HEK293 (cell line): ENCODE measurements around the gene MTG1.
"Not testable (repeated sequence)": the region's sequence is repeated elsewhere in the genome, so short reads cannot be mapped to it uniquely, and the experiment has no call there.

Source experiments
- CTCF ChIA-PET: fragments of 350-600 bp; formaldehyde crosslinking; extraction: SDS; loops from one replicate; lab custom pipeline; 2021; ENCODE audit warnings: antibody characterized with exemption; lab: Yijun Ruan, JAX
- POLR2A ChIA-PET: fragments of 300-600 bp; formaldehyde crosslinking; extraction: SDS; loops from one replicate; lab custom pipeline; 2020; ENCODE audit warnings: antibody characterized with exemption, inconsistent platforms; lab: Yijun Ruan, JAX
- H3K27ac ChIP-seq: fragments of 200-500 bp; sonication (Bioruptor generic); 2 replicates; pipeline ENCODE4 v1.5.1; 2014; ENCODE audit warnings: low read depth, low read length, control low read depth, inconsistent platforms; ENCODE audit errors: extremely low read depth
- H3K36me3 ChIP-seq, 2 experiments: fragments of 200-500 bp in 1 of 2; sonication (Bioruptor generic) in 1 of 2; 1 replicate in 1 of 2; 2 replicates in 1 of 2; pipeline ENCODE4 v1.5.1; 2014 to 2017; ENCODE audit warnings: inconsistent platforms in 2 of 2, low read length in 2 of 2; ENCODE audit not compliant: control insufficient read depth in 2 of 2, insufficient read depth in 1 of 2
- H3K4me1 ChIP-seq: fragments of 200-500 bp; sonication (Bioruptor generic); 2 replicates; pipeline ENCODE4 v1.5.1; 2014; ENCODE audit warnings: mild to moderate bottlenecking, low read length, inconsistent platforms; ENCODE audit not compliant: control insufficient read depth, insufficient read depth
- H3K4me3 ChIP-seq: 2 replicates; pipeline ENCODE4 v1.5.1; 2011; ENCODE audit warnings: low read depth, mild to moderate bottlenecking, control low read depth, low read length, moderate library complexity
- H3K9me3 ChIP-seq: fragments of 200-500 bp; sonication (Bioruptor generic); 2 replicates; pipeline ENCODE4 v1.5.1; 2014; ENCODE audit warnings: low read depth, low read length, inconsistent platforms; ENCODE audit not compliant: control insufficient read depth, insufficient read depth
- TCF7L2 ChIP-seq: IDR thresholded peaks from 2 replicates; pipeline ENCODE4 v1.6.1; 2011; ENCODE audit warnings: low read depth, mild to moderate bottlenecking, inconsistent platforms, low read length, moderate library complexity, borderline replicate concordance
- ZNF140 ChIP-seq: fragments of 450-650 bp; formaldehyde crosslinking; IDR thresholded peaks from 2 replicates; pipeline ENCODE4 v1.5.1; 2016; ENCODE audit warnings: missing biosample characterization, missing genetic modification characterization
- ZNF174 ChIP-seq: fragments of 450-650 bp; formaldehyde crosslinking; IDR thresholded peaks from 2 replicates; pipeline ENCODE4 v1.5.0; 2017; ENCODE audit warnings: missing biosample characterization, mild to moderate bottlenecking, missing genetic modification characterization
- ZNF214 ChIP-seq: fragments of 450-650 bp; formaldehyde crosslinking; IDR thresholded peaks from 2 replicates; pipeline ENCODE4 v1.5.1; 2017; ENCODE audit warnings: missing biosample characterization, mild to moderate bottlenecking, missing genetic modification characterization, borderline replicate concordance
- ZNF23 ChIP-seq: fragments of 450-650 bp; formaldehyde crosslinking; IDR thresholded peaks from 2 replicates; pipeline ENCODE4 v1.5.1; 2016; ENCODE audit warnings: missing biosample characterization, missing genetic modification characterization, borderline replicate concordance
- ZNF335 ChIP-seq: fragments of 450-650 bp; formaldehyde crosslinking; conservative IDR thresholded peaks from 2 replicates; pipeline ENCODE4 v1.5.1; 2016; ENCODE audit warnings: missing biosample characterization, missing genetic modification characterization
- ZNF571 ChIP-seq: fragments of 450-650 bp; formaldehyde crosslinking; IDR thresholded peaks from 2 replicates; pipeline ENCODE4 v1.5.0; 2017; ENCODE audit warnings: missing biosample characterization, missing genetic modification characterization
- ZNF624 ChIP-seq: fragments of 450-650 bp; formaldehyde crosslinking; IDR thresholded peaks from 2 replicates; pipeline ENCODE4 v1.5.1; 2017; ENCODE audit warnings: missing biosample characterization, missing genetic modification characterization
- ZNF629 ChIP-seq: fragments of 450-650 bp; formaldehyde crosslinking; IDR thresholded peaks from 2 replicates; pipeline ENCODE4 v1.5.1; 2017; ENCODE audit warnings: missing biosample characterization, missing genetic modification characterization
- ZNF654 ChIP-seq: fragments of 450-650 bp; formaldehyde crosslinking; IDR thresholded peaks from 2 replicates; pipeline ENCODE4 v1.5.1; 2016; ENCODE audit warnings: low read depth, missing biosample characterization, missing genetic modification characterization
- ZNF658 ChIP-seq: fragments of 450-650 bp; formaldehyde crosslinking; IDR thresholded peaks from 2 replicates; pipeline ENCODE4; 2016; ENCODE audit warnings: missing biosample characterization, missing genetic modification characterization
- ZNF768 ChIP-seq: fragments of 450-650 bp; formaldehyde crosslinking; IDR thresholded peaks from 2 replicates; pipeline ENCODE4 v1.5.1; 2018; ENCODE audit warnings: missing biosample characterization, mild to moderate bottlenecking, missing genetic modification characterization
- TF ChIP-seq, protein P1 (sequence below): sonication (generic); formaldehyde crosslinking; IDR thresholded peaks from 2 replicates; pipeline ENCODE4 v1.8.1; 2022; ENCODE audit warnings: mild to moderate bottlenecking, moderate library complexity, missing genetic modification reagents
- TF ChIP-seq, protein P2 (sequence below): fragments of 450-650 bp; formaldehyde crosslinking; IDR thresholded peaks from 2 replicates; pipeline ENCODE4 v1.5.1; 2016; ENCODE audit warnings: missing biosample characterization, missing genetic modification characterization
- TF ChIP-seq, protein P3 (sequence below): fragments of 450-650 bp; formaldehyde crosslinking; IDR thresholded peaks from 2 replicates; pipeline ENCODE4 v1.5.1; 2016; ENCODE audit warnings: missing biosample characterization, missing genetic modification characterization

The MTG1 gene

DNA sequence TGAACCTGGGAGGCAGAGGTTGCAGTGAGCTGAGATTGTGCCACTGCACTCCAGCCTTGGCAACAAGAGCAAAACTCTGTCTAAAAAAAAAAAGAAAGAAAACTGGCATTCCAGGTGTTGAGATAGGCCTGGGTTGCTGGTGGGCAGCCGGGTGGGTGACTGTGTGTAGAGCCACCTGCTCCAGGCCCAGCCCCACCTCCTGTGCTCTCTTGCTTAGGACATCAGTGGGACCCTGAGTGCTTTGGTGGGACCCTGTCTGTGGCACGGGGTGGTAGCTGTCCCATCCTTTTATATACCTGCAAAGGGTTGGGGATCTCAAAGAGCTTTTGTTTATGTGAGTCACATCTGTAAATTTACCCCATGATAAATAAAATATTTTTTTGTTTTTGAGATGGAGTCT is 8.7 kb upstream of the MTG1 start:
- CTCF ChIA-PET: no interaction called here
- H3K4me1 ChIP-seq: 0 out of 2 replicates have a peak, but pooled peaks cover under 1% of the 10 kb centered on the region
- H3K9me3 ChIP-seq: no peaks in the 10 kb centered on the region
- no peak overlapping the region for H3K4me3 ChIP-seq
- no peak overlapping the region for H3K27ac ChIP-seq
- TF ChIP-seq ZNF174 (tag by site-specific recombination): no peak
- no peak for TF ChIP-seq ZNF658
- no peak for TF ChIP-seq ZNF571 (tag by site-specific recombination)
- TF ChIP-seq ZNF23 (tag by site-specific recombination): no peak
- no peak for TF ChIP-seq ZNF768 (tag by site-specific recombination)
- TF ChIP-seq ZNF629 (tag by site-specific recombination): no peak
- no peak for TF ChIP-seq ZNF140 (tag by site-specific recombination)
- no peak for TF ChIP-seq TCF7L2
- no peak for TF ChIP-seq ZNF214 (tag by site-specific recombination)
- TF ChIP-seq ZNF335 (tag by site-specific recombination): no peak
- no peak for TF ChIP-seq ZNF624 (tag by site-specific recombination)
- TF ChIP-seq, protein P1, sequence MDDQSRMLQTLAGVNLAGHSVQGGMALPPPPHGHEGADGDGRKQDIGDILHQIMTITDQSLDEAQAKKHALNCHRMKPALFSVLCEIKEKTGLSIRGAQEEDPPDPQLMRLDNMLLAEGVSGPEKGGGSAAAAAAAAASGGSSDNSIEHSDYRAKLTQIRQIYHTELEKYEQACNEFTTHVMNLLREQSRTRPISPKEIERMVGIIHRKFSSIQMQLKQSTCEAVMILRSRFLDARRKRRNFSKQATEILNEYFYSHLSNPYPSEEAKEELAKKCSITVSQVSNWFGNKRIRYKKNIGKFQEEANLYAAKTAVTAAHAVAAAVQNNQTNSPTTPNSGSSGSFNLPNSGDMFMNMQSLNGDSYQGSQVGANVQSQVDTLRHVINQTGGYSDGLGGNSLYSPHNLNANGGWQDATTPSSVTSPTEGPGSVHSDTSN (CRISPR knock-in tag): no peak
- TF ChIP-seq, protein P2, sequence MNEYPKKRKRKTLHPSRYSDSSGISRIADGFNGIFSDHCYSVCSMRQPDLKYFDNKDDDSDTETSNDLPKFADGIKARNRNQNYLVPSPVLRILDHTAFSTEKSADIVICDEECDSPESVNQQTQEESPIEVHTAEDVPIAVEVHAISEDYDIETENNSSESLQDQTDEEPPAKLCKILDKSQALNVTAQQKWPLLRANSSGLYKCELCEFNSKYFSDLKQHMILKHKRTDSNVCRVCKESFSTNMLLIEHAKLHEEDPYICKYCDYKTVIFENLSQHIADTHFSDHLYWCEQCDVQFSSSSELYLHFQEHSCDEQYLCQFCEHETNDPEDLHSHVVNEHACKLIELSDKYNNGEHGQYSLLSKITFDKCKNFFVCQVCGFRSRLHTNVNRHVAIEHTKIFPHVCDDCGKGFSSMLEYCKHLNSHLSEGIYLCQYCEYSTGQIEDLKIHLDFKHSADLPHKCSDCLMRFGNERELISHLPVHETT (tag by site-specific recombination): no peak
- TF ChIP-seq, protein P3, sequence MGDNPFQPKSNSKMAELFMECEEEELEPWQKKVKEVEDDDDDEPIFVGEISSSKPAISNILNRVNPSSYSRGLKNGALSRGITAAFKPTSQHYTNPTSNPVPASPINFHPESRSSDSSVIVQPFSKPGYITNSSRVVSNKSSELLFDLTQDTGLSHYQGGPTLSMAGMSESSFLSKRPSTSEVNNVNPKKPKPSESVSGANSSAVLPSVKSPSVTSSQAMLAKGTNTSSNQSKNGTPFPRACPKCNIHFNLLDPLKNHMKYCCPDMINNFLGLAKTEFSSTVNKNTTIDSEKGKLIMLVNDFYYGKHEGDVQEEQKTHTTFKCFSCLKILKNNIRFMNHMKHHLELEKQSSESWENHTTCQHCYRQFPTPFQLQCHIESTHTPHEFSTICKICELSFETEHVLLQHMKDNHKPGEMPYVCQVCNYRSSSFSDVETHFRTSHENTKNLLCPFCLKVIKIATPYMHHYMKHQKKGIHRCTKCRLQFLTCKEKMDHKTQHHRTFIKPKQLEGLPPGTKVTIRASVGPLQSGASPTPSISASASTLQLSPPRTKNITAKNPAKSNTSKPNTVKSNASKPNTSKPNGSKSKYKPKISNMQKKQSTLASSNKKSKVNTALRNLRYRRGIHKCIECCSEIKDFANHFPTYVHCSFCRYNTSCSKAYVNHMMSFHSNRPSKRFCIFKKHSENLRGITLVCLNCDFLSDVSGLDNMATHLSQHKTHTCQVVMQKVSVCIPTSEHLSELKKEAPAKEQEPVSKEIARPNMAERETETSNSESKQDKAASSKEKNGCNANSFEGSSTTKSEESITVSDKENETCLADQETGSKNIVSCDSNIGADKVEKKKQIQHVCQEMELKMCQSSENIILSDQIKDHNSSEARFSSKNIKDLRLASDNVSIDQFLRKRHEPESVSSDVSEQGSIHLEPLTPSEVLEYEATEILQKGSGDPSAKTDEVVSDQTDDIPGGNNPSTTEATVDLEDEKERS (tag by site-specific recombination): no peak
- TF ChIP-seq ZNF654 (tag by site-specific recombination): no peak
- TF ChIP-seq, all 188 proteins: peak for 0
- POLR2A ChIA-PET: interaction anchor here (0.9 kb wide), 1 partner anchor 31 kb away, joined by 3 read pairs; no protein-coding TSS in a partner anchor
- H3K36me3 ChIP-seq: peaks cover 0 to 7% of the 10 kb centered on the region in 2 experiments; a peak in 1 of 3 replicates

DNA sequence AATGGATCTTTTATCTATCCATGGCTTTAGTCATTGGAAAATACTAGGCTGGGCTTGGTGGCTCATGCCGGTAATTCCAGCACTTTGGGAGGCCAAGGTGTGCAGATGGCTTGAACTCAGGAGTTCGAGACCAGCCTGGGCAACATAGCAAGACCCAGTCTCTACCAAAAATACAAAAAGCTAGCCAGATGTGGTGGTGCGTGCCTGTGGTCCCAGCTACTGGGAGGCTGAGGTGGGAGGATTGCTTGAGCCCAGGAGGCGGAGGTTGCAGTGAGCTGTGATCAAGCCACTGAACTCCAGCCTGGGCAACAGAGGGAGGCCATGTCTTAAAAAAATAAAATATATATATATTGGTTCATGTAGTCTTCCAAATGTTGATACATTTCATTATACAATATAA is 7.0 kb upstream of the MTG1 start:
- H3K27ac ChIP-seq, H3K9me3 ChIP-seq, H3K4me1 ChIP-seq, H3K36me3 ChIP-seq, POLR2A ChIA-PET, H3K4me3 ChIP-seq: not testable (repeated sequence)
- CTCF ChIA-PET: interaction anchor here (2.6 kb wide), 1 partner anchor 57 kb away, joined by 12 read pairs; no protein-coding TSS in a partner anchor
